ENCODE results near the gene CORO2A.

The CORO2A gene

GRCh38 chr9:98075332-98075805 is 117.1 kb downstream of the CORO2A start:
- DNase-seq = peak; percentile 55

GRCh38 chr9:98074115-98074990 is 118.1 kb downstream of the CORO2A start:
- peak; percentile 52 for DNase-seq

- no peak for DNase-seq
Observed at GRCh38 chr9:98071737-98072136, 120.7 kb downstream of the CORO2A start.
